GM12878 (cell line): ENCODE data around the gene B3GALNT2. TPM values are rescaled to one million over a fixed set of nuclear protein-coding genes. Genes with fewer than 3 reads are reported as not detected.

Source experiments
- ATAC-seq: fragments of 200-7000 bp; cut with Tn5 transposase; 3 replicates; pipeline ENCODE4 v1.9.1; 2020; ENCODE audit warnings: mild to moderate bottlenecking, moderate library complexity
- BruUV-seq: library from RNA; stranded (reverse); fragments of 400-500 nt; replicated peaks from 2 replicates; lab custom pipeline; 2021; lab: Mats Ljungman, UMichigan
- CTCF ChIA-PET: fragments of 300-600 bp; sonication (Branson Sonifier 250); formaldehyde crosslinking; extraction: SDS; loops from one replicate; lab custom pipeline; 2021; ENCODE audit warnings: inconsistent platforms; lab: Yijun Ruan, JAX
- POLR2A ChIA-PET: fragments of 350-600 bp; formaldehyde crosslinking; extraction: SDS; loops from one replicate; lab custom pipeline; 2021; ENCODE audit warnings: inconsistent platforms; lab: Charles Lee
- RAD21 ChIA-PET: fragments of 300-600 bp; sonication (Branson Sonifier 250); formaldehyde crosslinking; loops from one replicate; lab custom pipeline; 2023; ENCODE audit warnings: antibody characterized with exemption; ENCODE audit not compliant: unreplicated experiment; lab: Charles Lee
- SMC1A ChIA-PET: fragments of 300-600 bp; sonication (Branson Sonifier 250); formaldehyde crosslinking; loops from one replicate; lab custom pipeline; 2023; ENCODE audit not compliant: unreplicated experiment, uncharacterized antibody; lab: Charles Lee
- DNase-seq: peaks from one replicate; pipeline ENCODE4 v3.0.0-alpha.2; 2011; ENCODE audit warnings: low read depth, low spot score
- FAIRE-seq: peaks from 3 replicates; lab custom pipeline; 2011; peaks lifted over from hg19 to GRCh38; lab: Jason Lieb, UNC
- H2AFZ ChIP-seq: 2 replicates; pipeline ENCODE4 v1.6.0; 2011; ENCODE audit warnings: low read depth, low read length, control low read depth; ENCODE audit not compliant: control insufficient read depth
- H3K27ac ChIP-seq: 2 replicates; pipeline ENCODE4 v1.5.1; 2011; ENCODE audit warnings: control low read depth; ENCODE audit not compliant: control insufficient read depth, insufficient read depth
- H3K27me3 ChIP-seq, 2 experiments: replicated peaks in 1 of 2; 2 replicates each; pipeline versions ENCODE4 v1.6.0 to v1.6.1; 2011; ENCODE audit warnings: low read length in 1 of 2; ENCODE audit not compliant: control insufficient read depth in 2 of 2, insufficient read depth in 2 of 2
- H3K36me3 ChIP-seq, 2 experiments: 2 replicates each; pipeline ENCODE4 v1.5.1; 2011; ENCODE audit warnings: low read length in 1 of 2; ENCODE audit not compliant: control insufficient read depth in 2 of 2, insufficient read depth in 2 of 2
- H3K4me1 ChIP-seq: 2 replicates; pipeline ENCODE4 v1.6.1; 2011; ENCODE audit warnings: mild to moderate bottlenecking, low read length, moderate library complexity, mixed read lengths; ENCODE audit not compliant: control insufficient read depth, insufficient read depth
- H3K4me2 ChIP-seq: 2 replicates; pipeline ENCODE4 v1.6.0; 2011; ENCODE audit warnings: control low read depth; ENCODE audit not compliant: control insufficient read depth, insufficient read depth
- H3K4me3 ChIP-seq: fragments of 200-600 bp; sonication (generic); 2 replicates; pipeline ENCODE4 v1.5.1; 2016
- H3K79me2 ChIP-seq: 2 replicates; pipeline ENCODE4 v1.6.0; 2011; ENCODE audit warnings: low read length; ENCODE audit not compliant: control insufficient read depth, insufficient read depth
- H3K9ac ChIP-seq: 2 replicates; pipeline ENCODE4 v1.8.0; 2011; ENCODE audit warnings: low read length, control low read depth, mixed read lengths; ENCODE audit not compliant: control insufficient read depth, insufficient read depth
- H3K9me3 ChIP-seq: replicated peaks from 3 replicates; pipeline ENCODE4 v1.5.1; 2011; ENCODE audit warnings: mild to moderate bottlenecking, low read length; ENCODE audit not compliant: control insufficient read depth, insufficient read depth
- H4K20me1 ChIP-seq: 2 replicates; pipeline ENCODE4 v1.6.0; 2011; ENCODE audit not compliant: control insufficient read depth, insufficient read depth
- CEBPB ChIP-seq, 2 experiments: fragments of 150-350 bp in 1 of 2; IDR thresholded peaks; 2 replicates each; pipeline ENCODE4 v1.6.1; 2012 to 2014; ENCODE audit warnings: low read depth in 2 of 2, low read length in 2 of 2, borderline replicate concordance in 1 of 2, inconsistent platforms in 1 of 2
- EED ChIP-seq: sonication (generic); IDR thresholded peaks from 2 replicates; pipeline ENCODE4 v1.6.1; 2016; ENCODE audit warnings: antibody characterized with exemption, low read depth
- GABPA ChIP-seq: IDR thresholded peaks from 2 replicates; pipeline ENCODE4 v1.6.1; 2014; ENCODE audit warnings: antibody characterized with exemption, low read depth, mild to moderate bottlenecking, inconsistent platforms
- HDAC2 ChIP-seq: fragments of 200-600 bp; sonication (generic); IDR thresholded peaks from 2 replicates; pipeline ENCODE4 v1.6.1; 2017
- IKZF2 ChIP-seq, 2 experiments: fragments of 450-650 bp; IDR thresholded peaks; 2 replicates each; pipeline ENCODE4 v1.6.1; 2017; ENCODE audit warnings: mild to moderate bottlenecking in 2 of 2, moderate library complexity in 2 of 2
- SIN3A ChIP-seq: IDR thresholded peaks from 2 replicates; pipeline ENCODE4 v1.6.1; 2012; ENCODE audit warnings: low read depth, low read length, improper control_type of control experiment
- SMARCA5 ChIP-seq: fragments of 450-650 bp; IDR thresholded peaks from 2 replicates; pipeline ENCODE4 v1.6.1; 2017; ENCODE audit warnings: mild to moderate bottlenecking
- SREBF2 ChIP-seq: IDR thresholded peaks from 2 replicates; pipeline ENCODE4 v1.6.1; 2012; ENCODE audit warnings: mild to moderate bottlenecking, low read length
- WGBS: methylation state at CpG from one replicate; pipeline ENCODE4 v1.1.6; 2016; ENCODE audit warnings: low lambda C conversion rate; ENCODE audit not compliant: insufficient replicate concordance, insufficient coverage; ENCODE audit errors: missing lambda C conversion rate; 5-methylcytosine and 5-hydroxymethylcytosine counted together
- in situ Hi-C: fragments of 300-500 bp; cut with MboI; formaldehyde crosslinking; loops from 9 replicates; pipeline ENCODE4 v1.14.3; 2018; ENCODE audit warnings: mixed read lengths
- intact Hi-C: fragments of 100-400 bp; cut with micrococcal nuclease; formaldehyde crosslinking; loops from one replicate; pipeline ENCODE4 v1.14.2; 2022; ENCODE audit not compliant: unreplicated experiment
- polyA plus RNA-seq, 11 experiments: library from polyadenylated mRNA; depleted of rRNA in 4 of 11; unstranded in 6 of 11; stranded (reverse) in 5 of 11; fragments of >200 nt; fragmentation: Nextera tagmentation in 4 of 11; fragmentation: Illumina TruSeq in 1 of 11; extraction: Ambion mirVana in 4 of 11; extraction: Trizol in 1 of 11; gene quantifications; 1 replicate in 1 of 11; 2 replicates in 10 of 11; pipeline versions ENCODE4 v1.2.1 to v1.2.3, GENCODE V29; 2011 to 2016; ENCODE audit warnings: inconsistent platforms in 2 of 11, missing spikeins in 2 of 11, low read depth in 1 of 11
- total RNA-seq, 4 experiments: library from RNA; depleted of rRNA in 3 of 4; stranded (reverse); fragments of >200 nt in 3 of 4; fragmentation: Illumina TruSeq in 1 of 4; extraction: Trizol in 1 of 4; gene quantifications; 2 replicates each; pipeline versions ENCODE4 v1.2.1 to v1.2.3, GENCODE V29; 2013 to 2021
- TF ChIP-seq, protein P1 (sequence below): IDR thresholded peaks from 2 replicates; pipeline ENCODE4 v1.6.1; 2012; ENCODE audit warnings: mild to moderate bottlenecking, low read depth, low read length
- TF ChIP-seq, protein P2 (sequence below): fragments of 450-650 bp; IDR thresholded peaks from 2 replicates; pipeline ENCODE4 v1.6.1; 2017; ENCODE audit warnings: mild to moderate bottlenecking, low read depth, inconsistent platforms; ENCODE audit not compliant: poor library complexity, severe bottlenecking
- TF ChIP-seq, protein P3 (sequence below): fragments of 450-650 bp; IDR thresholded peaks from 2 replicates; pipeline ENCODE4 v1.6.1; 2017; ENCODE audit warnings: low read depth, mild to moderate bottlenecking, moderate library complexity

B3GALNT2 gene
- total and polyA plus RNA-seq, 10 of the 15 experiments (the other 5 are each of a cell fraction or from before 2014, with no cell fraction given): 0.77 to 19.7 (median 12.7) TPM

DNA sequence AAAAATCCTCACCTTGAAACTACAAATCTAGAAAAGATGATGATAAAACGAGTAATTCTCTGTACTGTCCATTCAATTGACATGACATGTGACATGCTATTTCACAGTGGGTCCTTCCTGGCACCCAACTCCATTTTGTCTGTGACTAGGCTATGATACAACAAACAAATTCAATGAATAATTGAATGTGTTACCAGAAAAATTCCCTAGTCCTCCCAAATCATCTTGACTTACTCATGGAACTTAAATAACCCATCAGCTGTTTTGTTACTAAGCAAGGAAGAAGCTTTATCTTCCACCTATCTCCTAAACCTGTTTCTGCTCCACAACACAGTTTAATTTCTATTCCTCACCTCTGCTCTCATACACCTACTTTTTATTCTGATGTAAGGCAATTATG, 30.4 kb downstream of the B3GALNT2 start:
- H3K9me3 ChIP-seq: no peaks in the 10 kb centered on the region
- no peak for DNase-seq
- WGBS: 5% methylated on average over 1 of the region's 1 CpG
- no peaks in the 10 kb centered on the region for H3K4me1 ChIP-seq
- H3K27me3 ChIP-seq: no peaks in the 10 kb centered on the region
- ChIA-PET POLR2A (no interaction called here), SMC1A (interaction anchor here (0.5 kb wide), 1 partner anchor 11 kb away, joined by 4 read pairs; no protein-coding TSS in a partner anchor), RAD21 (no interaction called here), CTCF (no interaction called here)
- in situ Hi-C loops (no loop called here), intact Hi-C loops (no loop called here)
- H3K79me2 ChIP-seq: no peaks in the 10 kb centered on the region
- no peak overlapping the region for H3K4me3 ChIP-seq
- no peak for FAIRE-seq
- no peak overlapping the region for H3K9ac ChIP-seq
- H4K20me1 ChIP-seq: no peaks in the 10 kb centered on the region
- no peak overlapping the region for H3K4me2 ChIP-seq
- ATAC-seq: no peak
- no peak overlapping the region for H2AFZ ChIP-seq
- TF ChIP-seq HDAC2: no peak
- TF ChIP-seq SMARCA5: no peak
- TF ChIP-seq, protein P1, sequence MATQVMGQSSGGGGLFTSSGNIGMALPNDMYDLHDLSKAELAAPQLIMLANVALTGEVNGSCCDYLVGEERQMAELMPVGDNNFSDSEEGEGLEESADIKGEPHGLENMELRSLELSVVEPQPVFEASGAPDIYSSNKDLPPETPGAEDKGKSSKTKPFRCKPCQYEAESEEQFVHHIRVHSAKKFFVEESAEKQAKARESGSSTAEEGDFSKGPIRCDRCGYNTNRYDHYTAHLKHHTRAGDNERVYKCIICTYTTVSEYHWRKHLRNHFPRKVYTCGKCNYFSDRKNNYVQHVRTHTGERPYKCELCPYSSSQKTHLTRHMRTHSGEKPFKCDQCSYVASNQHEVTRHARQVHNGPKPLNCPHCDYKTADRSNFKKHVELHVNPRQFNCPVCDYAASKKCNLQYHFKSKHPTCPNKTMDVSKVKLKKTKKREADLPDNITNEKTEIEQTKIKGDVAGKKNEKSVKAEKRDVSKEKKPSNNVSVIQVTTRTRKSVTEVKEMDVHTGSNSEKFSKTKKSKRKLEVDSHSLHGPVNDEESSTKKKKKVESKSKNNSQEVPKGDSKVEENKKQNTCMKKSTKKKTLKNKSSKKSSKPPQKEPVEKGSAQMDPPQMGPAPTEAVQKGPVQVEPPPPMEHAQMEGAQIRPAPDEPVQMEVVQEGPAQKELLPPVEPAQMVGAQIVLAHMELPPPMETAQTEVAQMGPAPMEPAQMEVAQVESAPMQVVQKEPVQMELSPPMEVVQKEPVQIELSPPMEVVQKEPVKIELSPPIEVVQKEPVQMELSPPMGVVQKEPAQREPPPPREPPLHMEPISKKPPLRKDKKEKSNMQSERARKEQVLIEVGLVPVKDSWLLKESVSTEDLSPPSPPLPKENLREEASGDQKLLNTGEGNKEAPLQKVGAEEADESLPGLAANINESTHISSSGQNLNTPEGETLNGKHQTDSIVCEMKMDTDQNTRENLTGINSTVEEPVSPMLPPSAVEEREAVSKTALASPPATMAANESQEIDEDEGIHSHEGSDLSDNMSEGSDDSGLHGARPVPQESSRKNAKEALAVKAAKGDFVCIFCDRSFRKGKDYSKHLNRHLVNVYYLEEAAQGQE: no peak
- TF ChIP-seq SIN3A: no peak
- TF ChIP-seq SREBF2: no peak
- no peak for TF ChIP-seq IKZF2 (IDR thresholded peaks at IDR 0.05)
- no peak for TF ChIP-seq EED
- no peak for TF ChIP-seq GABPA
- no peak for TF ChIP-seq CEBPB (IDR thresholded peaks at IDR 0.05; ENCODE audit: borderline replicate concordance in 1 of 2, low read depth in 2 of 2, low read length in 2 of 2)
- TF ChIP-seq, protein P2, sequence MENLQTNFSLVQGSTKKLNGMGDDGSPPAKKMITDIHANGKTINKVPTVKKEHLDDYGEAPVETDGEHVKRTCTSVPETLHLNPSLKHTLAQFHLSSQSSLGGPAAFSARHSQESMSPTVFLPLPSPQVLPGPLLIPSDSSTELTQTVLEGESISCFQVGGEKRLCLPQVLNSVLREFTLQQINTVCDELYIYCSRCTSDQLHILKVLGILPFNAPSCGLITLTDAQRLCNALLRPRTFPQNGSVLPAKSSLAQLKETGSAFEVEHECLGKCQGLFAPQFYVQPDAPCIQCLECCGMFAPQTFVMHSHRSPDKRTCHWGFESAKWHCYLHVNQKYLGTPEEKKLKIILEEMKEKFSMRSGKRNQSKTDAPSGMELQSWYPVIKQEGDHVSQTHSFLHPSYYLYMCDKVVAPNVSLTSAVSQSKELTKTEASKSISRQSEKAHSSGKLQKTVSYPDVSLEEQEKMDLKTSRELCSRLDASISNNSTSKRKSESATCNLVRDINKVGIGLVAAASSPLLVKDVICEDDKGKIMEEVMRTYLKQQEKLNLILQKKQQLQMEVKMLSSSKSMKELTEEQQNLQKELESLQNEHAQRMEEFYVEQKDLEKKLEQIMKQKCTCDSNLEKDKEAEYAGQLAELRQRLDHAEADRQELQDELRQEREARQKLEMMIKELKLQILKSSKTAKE: no peak
- TF ChIP-seq, protein P3, sequence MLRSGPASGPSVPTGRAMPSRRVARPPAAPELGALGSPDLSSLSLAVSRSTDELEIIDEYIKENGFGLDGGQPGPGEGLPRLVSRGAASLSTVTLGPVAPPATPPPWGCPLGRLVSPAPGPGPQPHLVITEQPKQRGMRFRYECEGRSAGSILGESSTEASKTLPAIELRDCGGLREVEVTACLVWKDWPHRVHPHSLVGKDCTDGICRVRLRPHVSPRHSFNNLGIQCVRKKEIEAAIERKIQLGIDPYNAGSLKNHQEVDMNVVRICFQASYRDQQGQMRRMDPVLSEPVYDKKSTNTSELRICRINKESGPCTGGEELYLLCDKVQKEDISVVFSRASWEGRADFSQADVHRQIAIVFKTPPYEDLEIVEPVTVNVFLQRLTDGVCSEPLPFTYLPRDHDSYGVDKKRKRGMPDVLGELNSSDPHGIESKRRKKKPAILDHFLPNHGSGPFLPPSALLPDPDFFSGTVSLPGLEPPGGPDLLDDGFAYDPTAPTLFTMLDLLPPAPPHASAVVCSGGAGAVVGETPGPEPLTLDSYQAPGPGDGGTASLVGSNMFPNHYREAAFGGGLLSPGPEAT: no peak
- peaks cover 0 to 1% of the 10 kb centered on the region in 2 experiments; a peak in 2 of 4 replicates for H3K36me3 ChIP-seq
- BruUV-seq: no TSS peak
- H3K27ac ChIP-seq: no peak overlapping the region
